ENCODE measurements around the gene SCFD2. TPM values are rescaled to one million over a fixed set of nuclear protein-coding genes. Genes with fewer than 3 reads are reported as not detected.

Gene SCFD2
- total and polyA plus RNA-seq, 2 of the 8 experiments (the other 6 are each of a cell fraction or from before 2014, with no cell fraction given), result 6.2 to 10.2 TPM

GRCh38 chr4:52989865-52990264 lies 376.0 kb downstream of the SCFD2 start:
- H2AK5ac ChIP-seq (ENCODE audit: low read depth, low read length), result no peak overlapping the region
- no peak for FAIRE-seq
- no peak for TF ChIP-seq FOSL1 (IDR thresholded peaks at IDR 0.05; ENCODE audit: insufficient read depth, low read depth, low read length)
- no peak for TF ChIP-seq CTCF (IDR thresholded peaks at IDR 0.05; ENCODE audit: control extremely low read depth in 1 of 3, insufficient read depth in 1 of 3, low read depth in 1 of 3, low read length in 3 of 3)
- TF ChIP-seq NRF1 (IDR thresholded peaks at IDR 0.05; ENCODE audit: low read depth, low read length), result no peak
- no peak for TF ChIP-seq JUND (IDR thresholded peaks at IDR 0.05; ENCODE audit: low read length)
- TF ChIP-seq CREB1 (IDR thresholded peaks at IDR 0.05), result no peak

More at GRCh38 chr4:52989865-52990264, 376.0 kb downstream of the SCFD2 start:
- H3K56ac ChIP-seq (replicated peaks; ENCODE audit: insufficient read length, low read depth, low read length), result no peak overlapping the region
- no peaks in the 10 kb centered on the region for H3K4me1 ChIP-seq (replicated peaks in 1 of 4; ENCODE audit: control insufficient read depth in 3 of 4, insufficient read depth in 4 of 4, low read length in 3 of 4)
- no peaks in the 10 kb centered on the region for H4K20me1 ChIP-seq (replicated peaks in 1 of 2; ENCODE audit: control insufficient read depth in 1 of 2, insufficient read depth in 2 of 2, low read length in 2 of 2)
- ChIA-PET POLR2A (ENCODE audit: partially characterized antibody) (no interaction called here), CTCF (ENCODE audit: partially characterized antibody) (no interaction called here)
- H3K4me3 ChIP-seq (ENCODE audit: extremely low read depth in 1 of 4, insufficient read depth in 2 of 4, low read depth in 3 of 4, low read length in 4 of 4), result no peak overlapping the region
- H3K14ac ChIP-seq (ENCODE audit: insufficient read length), result no peak overlapping the region
- no peaks in the 10 kb centered on the region for H3K27me3 ChIP-seq (replicated peaks in 1 of 4; ENCODE audit: control insufficient read depth in 3 of 4, extremely low read depth in 1 of 4, insufficient read depth in 3 of 4, low read length in 3 of 4)
- H2BK12ac ChIP-seq (ENCODE audit: low read depth, low read length), result no peak overlapping the region
- no peak overlapping the region for H2BK20ac ChIP-seq (ENCODE audit: low read length)
- no peak overlapping the region for H2BK120ac ChIP-seq (replicated peaks; ENCODE audit: low read depth, low read length)
- no peak overlapping the region for H3K23ac ChIP-seq (ENCODE audit: insufficient read length)
- no peak overlapping the region for H4K91ac ChIP-seq (replicated peaks; ENCODE audit: insufficient read length, low read length)
- no peak overlapping the region for H3K27ac ChIP-seq (ENCODE audit: low read depth, low read length)
- peaks cover 0 to 4% (median 0%) of the 10 kb centered on the region in 4 experiments; a peak in 1 of 8 replicates for H3K36me3 ChIP-seq (ENCODE audit: control insufficient read depth in 2 of 4, insufficient read depth in 4 of 4, low read length in 3 of 4)
- H2BK5ac ChIP-seq (ENCODE audit: low read depth, low read length), result no peak overlapping the region
- H3K79me2 ChIP-seq (ENCODE audit: control insufficient read depth in 1 of 2, insufficient read depth in 2 of 2, low read length in 2 of 2), result no peaks in the 10 kb centered on the region
- H3K9ac ChIP-seq (replicated peaks in 1 of 4; ENCODE audit: extremely low read depth in 1 of 4, low read depth in 3 of 4, low read length in 3 of 4), result no peak overlapping the region
- H3K18ac ChIP-seq (ENCODE audit: extremely low read depth, low read length), result no peak overlapping the region
- H4K5ac ChIP-seq (ENCODE audit: insufficient read length, low read depth, low read length), result no peak overlapping the region
- H3K4ac ChIP-seq (replicated peaks; ENCODE audit: insufficient read length, low read depth, low read length), result no peak overlapping the region
- H3K4me2 ChIP-seq (ENCODE audit: insufficient read depth in 1 of 2, low read depth in 2 of 2, low read length in 2 of 2), result no peak overlapping the region
- WGBS, 2 experiments (ENCODE audit: extremely low coverage in 1 of 2, insufficient coverage in 1 of 2, insufficient read length in 1 of 2, insufficient replicate concordance in 2 of 2, low coverage in 1 of 2, low lambda C conversion rate in 2 of 2, missing lambda C conversion rate in 1 of 2), result 79% methylated on average over 3 of the region's 3 CpGs; no CpG with 5 or more reads in 1 of the 2 experiments
- peaks cover 0 to 15% of the 10 kb centered on the region in 2 experiments; a peak in 1 of 4 replicates for H3K9me3 ChIP-seq (ENCODE audit: insufficient read depth in 2 of 2, low read depth in 1 of 2, low read length in 1 of 2)
- H3K23me2 ChIP-seq (ENCODE audit: low read depth, low read length), result no peaks in the 10 kb centered on the region
- no peak overlapping the region for H2AFZ ChIP-seq (ENCODE audit: low read length)
- DNase-seq (ENCODE audit: low read depth in 1 of 2, low spot score in 2 of 2), result no peak
- no peak overlapping the region for H4K8ac ChIP-seq (ENCODE audit: extremely low read depth, insufficient read depth, low read length)
- no peaks in the 10 kb centered on the region for H3K79me1 ChIP-seq (ENCODE audit: low read depth, low read length)
- no peak overlapping the region for H2BK15ac ChIP-seq (ENCODE audit: low read length)

Data from H1 (cell line).